GM12892 (cell line): ENCODE measurements around the gene SERPINB12.

ENCODE experiments used
- DNase-seq: peaks from one replicate; pipeline ENCODE4 v3.0.0; 2011; ENCODE audit not compliant: insufficient read length
- FAIRE-seq: peaks from 2 replicates; lab custom pipeline; 2011; peaks lifted over from hg19 to GRCh38; lab: Jason Lieb, UNC
- POLR2A ChIP-seq: IDR thresholded peaks from 2 replicates; pipeline ENCODE4 v1.6.1; 2011; ENCODE audit warnings: low read depth, low read length, control low read depth
- POLR2AphosphoS5 ChIP-seq: IDR thresholded peaks from 2 replicates; pipeline ENCODE4 v1.6.1; 2011; ENCODE audit warnings: low read depth, low read length, control low read depth
- TAF1 ChIP-seq: IDR thresholded peaks from 2 replicates; pipeline ENCODE4 v1.6.1; 2011; ENCODE audit warnings: low read depth, mild to moderate bottlenecking, control low read depth, low read length, borderline replicate concordance

SERPINB12 gene

DNA sequence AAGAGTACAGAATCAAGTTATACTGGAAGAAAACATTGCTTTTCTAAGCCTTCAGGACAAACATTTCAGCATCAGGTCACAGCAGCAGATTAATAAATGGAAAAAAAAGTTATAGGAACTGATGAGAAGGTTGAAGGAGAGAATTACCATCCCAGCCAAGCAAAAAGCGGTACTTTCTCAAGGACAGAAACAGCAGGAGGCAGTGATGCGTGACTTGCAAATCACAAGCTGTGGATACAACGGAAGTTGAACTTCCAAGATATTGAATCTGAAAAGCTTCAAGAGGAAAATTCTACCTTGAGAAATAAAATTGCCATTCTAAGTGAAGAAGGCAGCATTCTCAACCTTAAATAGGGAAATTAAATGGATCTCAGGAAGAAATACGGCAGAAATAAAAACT, 18.5 kb upstream of the SERPINB12 start:
- TF ChIP-seq POLR2AphosphoS5: no peak
- no peak for TF ChIP-seq TAF1
- TF ChIP-seq POLR2A: no peak
- DNase-seq: no peak
- FAIRE-seq: no peak

DNA sequence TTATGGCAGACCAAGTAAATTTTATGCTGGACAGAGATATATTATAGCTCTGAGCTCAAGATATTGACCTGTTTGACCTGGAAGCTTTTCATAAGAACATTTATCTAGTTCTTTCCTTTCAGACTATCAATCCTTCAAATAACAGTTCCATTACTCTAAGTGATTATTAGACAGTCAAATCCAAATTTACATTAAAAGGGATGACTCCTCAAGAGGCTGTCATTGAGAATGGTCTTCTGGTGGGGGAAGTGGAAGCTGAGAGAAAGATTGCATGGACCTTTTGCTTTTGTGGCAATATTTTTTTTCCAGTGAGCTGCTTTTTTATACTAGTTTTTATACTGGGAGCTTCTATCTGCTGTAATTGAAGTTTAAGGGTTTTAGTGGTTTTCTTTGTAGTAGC, 14.9 kb upstream of the SERPINB12 start:
- no peak for TF ChIP-seq POLR2A
- TF ChIP-seq TAF1: no peak
- TF ChIP-seq POLR2AphosphoS5: no peak
- FAIRE-seq: no peak
- no peak for DNase-seq

DNA sequence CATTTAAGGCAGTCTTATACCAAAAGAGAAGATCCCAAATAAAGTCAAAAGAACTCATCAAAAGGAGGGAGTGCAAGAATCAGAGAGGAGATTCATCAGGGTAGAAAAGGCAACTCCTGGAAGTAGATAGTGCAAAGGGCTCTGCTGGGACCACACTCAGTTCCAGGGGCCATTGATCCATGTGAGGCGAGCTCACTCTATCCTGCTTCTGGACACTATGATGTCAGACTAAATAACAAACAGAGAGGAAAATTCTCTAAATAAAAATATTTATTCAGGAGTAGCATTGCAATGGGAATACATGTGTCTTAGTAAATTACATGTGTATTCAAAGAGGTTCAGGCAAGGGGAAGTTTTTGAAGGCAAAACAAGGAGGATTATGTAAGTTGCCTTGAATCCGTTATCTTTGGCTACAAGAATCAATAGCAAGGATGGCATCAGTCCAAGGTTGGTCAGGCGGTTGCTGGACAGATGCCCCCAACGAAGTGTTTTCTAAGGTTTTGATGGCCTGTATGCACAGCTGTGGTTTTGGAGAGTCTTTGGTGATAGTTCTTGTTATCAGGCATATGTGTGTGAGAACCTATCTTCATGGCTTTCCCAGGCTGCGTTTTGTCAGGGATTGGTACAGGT, 13.2 kb upstream of the SERPINB12 start:
- no peak for FAIRE-seq
- TF ChIP-seq POLR2A (no peak), TAF1 (no peak), POLR2AphosphoS5 (no peak)

DNA sequence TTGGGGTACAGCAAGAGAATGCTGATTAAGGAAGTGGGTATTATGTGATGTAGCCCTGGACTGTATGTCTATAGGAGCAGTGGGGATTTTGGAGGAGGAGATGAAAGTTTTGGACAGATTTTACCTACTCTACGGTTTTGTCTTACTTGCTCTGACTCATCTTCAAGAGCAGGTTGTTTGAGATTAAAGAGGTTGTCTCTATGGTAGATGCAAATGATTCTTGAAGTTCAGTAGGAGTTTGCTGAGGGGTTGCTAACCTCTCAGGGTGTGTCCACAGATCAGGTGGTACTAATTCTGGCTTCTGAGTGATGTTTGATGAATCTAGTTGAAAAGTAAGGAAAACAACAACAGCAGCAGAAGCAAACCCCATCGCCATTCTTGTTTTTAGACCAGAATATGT, 9.7 kb upstream of the SERPINB12 start:
- TF ChIP-seq POLR2A (no peak), POLR2AphosphoS5 (no peak), TAF1 (no peak)
- FAIRE-seq: no peak
- DNase-seq: no peak

More for the DNA sequence above, 13.2 kb upstream of the SERPINB12 start:
- DNase-seq: no peak

DNA sequence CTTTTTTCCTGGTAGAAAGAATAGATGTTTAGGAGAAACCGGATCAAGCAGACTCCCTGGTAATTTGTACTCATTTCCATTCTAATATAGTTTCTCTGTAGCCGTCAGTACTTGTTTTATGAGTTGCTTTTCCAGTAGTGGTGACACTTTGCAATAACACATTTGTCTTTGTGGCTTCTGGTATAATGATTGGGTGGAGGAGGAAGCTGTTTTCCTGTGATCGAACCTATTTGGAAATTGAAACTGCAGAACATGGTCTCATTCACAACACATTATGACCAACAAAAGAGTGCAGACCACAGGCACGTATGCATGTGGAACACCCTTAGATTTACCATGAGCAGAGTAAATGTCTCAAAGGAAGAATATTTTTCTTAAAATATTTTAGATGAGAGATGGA, 7.6 kb upstream of the SERPINB12 start:
- no peak for TF ChIP-seq TAF1
- TF ChIP-seq POLR2A: no peak
- no peak for TF ChIP-seq POLR2AphosphoS5
- DNase-seq: no peak
- peak; percentile 78 for FAIRE-seq

GRCh38 chr18:63539904-63540510, 2.2 kb upstream of the SERPINB12 start:
- FAIRE-seq (no peak), DNase-seq (no peak)
- TF ChIP-seq POLR2A (no peak), POLR2AphosphoS5 (no peak), TAF1 (no peak)

GRCh38 chr18:63544017-63544416, 1.8 kb downstream of the SERPINB12 start:
- no peak for TF ChIP-seq POLR2AphosphoS5
- DNase-seq (no peak), FAIRE-seq (no peak)

DNA sequence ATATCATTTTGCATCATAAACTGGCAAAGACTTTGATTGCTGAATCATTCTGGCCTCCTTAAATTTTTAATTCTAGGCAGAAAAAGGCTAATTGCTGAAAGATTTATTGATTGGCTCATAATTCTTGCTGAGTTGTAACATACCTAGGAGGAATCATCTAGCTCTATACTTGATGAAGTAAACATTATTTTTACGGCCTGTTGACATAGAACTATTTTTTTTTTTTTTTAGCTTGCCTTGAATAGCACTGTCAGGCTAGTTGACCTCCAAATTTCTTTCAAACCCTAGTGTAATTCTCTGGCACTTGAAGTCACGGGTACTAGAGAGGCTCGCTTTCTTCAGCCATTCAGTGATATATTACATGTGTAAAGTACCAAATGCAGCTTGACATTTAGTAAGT, 2.8 kb downstream of the SERPINB12 start:
- TF ChIP-seq POLR2AphosphoS5 (no peak), TAF1 (no peak), POLR2A (no peak)
- DNase-seq (no peak), FAIRE-seq (no peak)

- TF ChIP-seq TAF1: no peak
- no peak for TF ChIP-seq POLR2AphosphoS5
- no peak for TF ChIP-seq POLR2A
- FAIRE-seq (no peak), DNase-seq (no peak)
Measured at GRCh38 chr18:63550068-63550467, 7.9 kb downstream of the SERPINB12 start.

GRCh38 chr18:63551769-63552168, 9.6 kb downstream of the SERPINB12 start:
- FAIRE-seq: no peak
- TF ChIP-seq POLR2A (no peak), POLR2AphosphoS5 (no peak), TAF1 (no peak)
- DNase-seq: no peak

- TF ChIP-seq POLR2A (no peak), TAF1 (no peak), POLR2AphosphoS5 (no peak)
- DNase-seq (no peak), FAIRE-seq (no peak)
Measured at GRCh38 chr18:63552581-63552980, 10.4 kb downstream of the SERPINB12 start.

DNA sequence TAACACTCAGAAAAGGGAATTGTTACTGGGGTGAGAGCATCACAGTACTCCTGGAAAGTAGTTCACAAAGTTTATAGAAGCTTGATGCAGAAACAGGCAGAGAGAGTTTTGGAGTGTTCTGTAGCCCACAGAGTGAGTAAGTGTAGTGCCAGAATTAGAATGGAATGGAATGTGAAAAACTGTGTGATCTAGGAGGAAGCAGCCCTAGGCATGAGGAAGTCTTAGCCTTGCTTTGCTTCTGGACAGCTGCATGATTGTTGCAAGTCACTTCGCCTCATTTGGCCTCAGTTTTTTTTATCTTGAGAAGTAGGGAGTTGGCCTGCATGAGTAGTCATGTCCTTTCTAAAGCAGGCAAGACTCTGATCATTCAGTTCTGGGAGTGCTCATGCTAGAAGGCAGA, 10.9 kb downstream of the SERPINB12 start:
- DNase-seq: no peak
- no peak for FAIRE-seq
- no peak for TF ChIP-seq POLR2AphosphoS5
- TF ChIP-seq POLR2A: no peak
- TF ChIP-seq TAF1: no peak
